HepG2 (cell line): ENCODE results near the gene PSMA7. TPM values are rescaled to one million over a fixed set of nuclear protein-coding genes. Genes with fewer than 3 reads are reported as not detected.

Experiments
- FOXC1 ChIP-seq: sonication (generic); formaldehyde crosslinking; IDR thresholded peaks from 2 replicates; pipeline ENCODE4 v1.8.0; 2022; ENCODE audit warnings: mild to moderate bottlenecking, missing genetic modification reagents, borderline replicate concordance
- HDAC6 ChIP-seq: fragments of 200-600 bp; sonication (generic); IDR thresholded peaks from 2 replicates; pipeline ENCODE4 v1.7.0; 2017; ENCODE audit warnings: mild to moderate bottlenecking, antibody characterized with exemption, low read length, low read depth
- HMGXB4 ChIP-seq, 2 experiments: sonication (generic) in 1 of 2; formaldehyde crosslinking in 1 of 2; IDR thresholded peaks; 2 replicates each; pipeline versions ENCODE4 v1.4.0 to v1.6.1; 2018 to 2020; ENCODE audit warnings: missing genetic modification reagents in 2 of 2, borderline replicate concordance in 1 of 2, low read depth in 1 of 2, mild to moderate bottlenecking in 1 of 2, missing biosample characterization in 1 of 2
- PHF21A ChIP-seq: sonication (generic); formaldehyde crosslinking; IDR thresholded peaks from 2 replicates; pipeline ENCODE4 v1.5.0; 2020; ENCODE audit warnings: mild to moderate bottlenecking, missing genetic modification reagents
- PRMT3 ChIP-seq: sonication (generic); formaldehyde crosslinking; IDR thresholded peaks from 2 replicates; pipeline ENCODE4 v1.8.1; 2022; ENCODE audit warnings: low read depth, mild to moderate bottlenecking, moderate library complexity, missing genetic modification reagents, borderline replicate concordance
- SOX6 ChIP-seq, 2 experiments: fragments of 450-650 bp in 1 of 2; sonication (generic) in 1 of 2; formaldehyde crosslinking in 1 of 2; IDR thresholded peaks; 2 replicates each; pipeline versions ENCODE4 v1.4.0 to v1.6.1; 2017 to 2020; ENCODE audit warnings: antibody characterized with exemption in 1 of 2, mild to moderate bottlenecking in 1 of 2, missing genetic modification reagents in 1 of 2
- SP2 ChIP-seq: sonication (generic); formaldehyde crosslinking; IDR thresholded peaks from 2 replicates; pipeline ENCODE4 v1.5.1; 2020; ENCODE audit warnings: mild to moderate bottlenecking, missing genetic modification reagents
- ZFP36L1 ChIP-seq: sonication (generic); formaldehyde crosslinking; IDR thresholded peaks from 2 replicates; pipeline ENCODE4 v1.8.0; 2022; ENCODE audit warnings: mild to moderate bottlenecking, missing genetic modification reagents, moderate library complexity
- ZNF326 ChIP-seq: sonication (generic); formaldehyde crosslinking; IDR thresholded peaks from 2 replicates; pipeline ENCODE4 v1.4.0; 2020; ENCODE audit warnings: missing genetic modification reagents, borderline replicate concordance
- ZNF383 ChIP-seq: sonication (generic); formaldehyde crosslinking; IDR thresholded peaks from 2 replicates; pipeline ENCODE4 v1.4.0; 2020; ENCODE audit warnings: missing genetic modification reagents, mild to moderate bottlenecking, borderline replicate concordance
- ZNF674 ChIP-seq: sonication (generic); formaldehyde crosslinking; IDR thresholded peaks from 2 replicates; pipeline ENCODE4 v1.5.0; 2020; ENCODE audit warnings: low read depth, mild to moderate bottlenecking, missing genetic modification reagents
- polyA plus RNA-seq, 8 experiments: library from polyadenylated mRNA; depleted of rRNA in 3 of 8; stranded (reverse) in 7 of 8; unstranded in 1 of 8; fragments of >200 nt; fragmentation: Illumina TruSeq in 4 of 8; extraction: Trizol in 4 of 8; gene quantifications; 2 replicates each; pipeline versions ENCODE4 v1.2.1 to v1.2.3, GENCODE V29; 2011 to 2016; ENCODE audit warnings: low read depth in 4 of 8, missing spikeins in 1 of 8, mixed read lengths in 1 of 8; ENCODE audit not compliant: insufficient read depth in 1 of 8
- total RNA-seq, 5 experiments: library from RNA; depleted of rRNA; stranded (reverse); fragments of >200 nt; fragmentation: Illumina TruSeq; extraction: Trizol; gene quantifications; 2 replicates each; pipeline ENCODE4 v1.2.3, GENCODE V29; 2016; ENCODE audit warnings: low read depth in 1 of 5
- TF ChIP-seq, protein P1 (sequence below): sonication (generic); formaldehyde crosslinking; IDR thresholded peaks from 2 replicates; pipeline ENCODE4 v1.9.0; 2021; ENCODE audit warnings: missing genetic modification reagents, mild to moderate bottlenecking, borderline replicate concordance
- TF ChIP-seq, protein P2 (sequence below): sonication (generic); formaldehyde crosslinking; IDR thresholded peaks from 2 replicates; pipeline ENCODE4 v1.9.0; 2021; ENCODE audit warnings: mild to moderate bottlenecking, missing genetic modification reagents
- TF ChIP-seq, protein P3 (sequence below): sonication (generic); formaldehyde crosslinking; IDR thresholded peaks from 2 replicates; pipeline ENCODE4 v1.5.1; 2020; ENCODE audit warnings: missing genetic modification reagents, mild to moderate bottlenecking, borderline replicate concordance

Gene PSMA7
- total and polyA plus RNA-seq, 2 of the 13 experiments (the other 11 are each of a cell fraction or from before 2014, with no cell fraction given), result 531 to 631 TPM

DNA sequence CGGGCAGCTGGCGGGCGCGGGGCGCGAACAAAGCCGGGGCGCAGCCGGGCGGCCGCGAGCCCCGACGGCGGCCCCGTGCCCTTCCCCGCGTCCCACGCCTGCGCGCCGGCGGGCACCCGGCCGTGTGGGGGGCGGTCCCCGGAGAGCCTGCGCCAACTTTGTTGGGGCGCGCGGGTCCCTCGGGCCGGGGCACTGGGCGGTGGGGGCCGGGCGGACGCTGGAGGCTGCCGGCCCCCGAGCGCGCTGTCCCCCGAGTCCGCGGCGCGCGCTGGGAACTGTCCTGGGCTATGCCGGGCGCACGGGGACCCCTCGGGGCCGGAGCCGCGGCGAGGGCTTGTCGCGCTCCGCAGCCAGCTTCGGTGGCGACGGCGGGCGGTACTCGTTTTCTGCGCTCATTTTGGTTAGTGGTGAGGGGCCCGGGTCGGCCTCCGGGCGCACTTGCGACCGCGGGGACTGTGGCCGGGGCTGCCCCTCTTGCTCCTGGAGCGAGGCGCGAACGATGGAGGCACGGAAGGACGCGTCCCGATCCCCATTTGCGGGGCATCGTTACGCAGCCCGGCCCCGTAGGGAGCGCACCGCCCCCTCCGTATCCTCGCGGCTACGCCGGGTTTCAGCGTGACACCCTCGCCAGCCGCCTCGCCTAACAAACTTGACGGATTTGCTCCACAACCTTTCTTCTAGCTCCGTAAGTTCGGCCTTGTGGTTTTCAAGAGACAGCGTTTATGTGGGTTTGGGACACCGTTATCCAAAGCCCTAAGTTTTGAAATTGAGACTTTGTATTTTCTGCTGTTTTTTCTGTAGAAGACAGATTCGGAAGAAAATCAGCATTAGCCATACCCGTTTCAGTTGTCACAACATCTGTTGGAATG, 997 bp upstream of the PSMA7 start (continued):
- TF ChIP-seq, protein P1, sequence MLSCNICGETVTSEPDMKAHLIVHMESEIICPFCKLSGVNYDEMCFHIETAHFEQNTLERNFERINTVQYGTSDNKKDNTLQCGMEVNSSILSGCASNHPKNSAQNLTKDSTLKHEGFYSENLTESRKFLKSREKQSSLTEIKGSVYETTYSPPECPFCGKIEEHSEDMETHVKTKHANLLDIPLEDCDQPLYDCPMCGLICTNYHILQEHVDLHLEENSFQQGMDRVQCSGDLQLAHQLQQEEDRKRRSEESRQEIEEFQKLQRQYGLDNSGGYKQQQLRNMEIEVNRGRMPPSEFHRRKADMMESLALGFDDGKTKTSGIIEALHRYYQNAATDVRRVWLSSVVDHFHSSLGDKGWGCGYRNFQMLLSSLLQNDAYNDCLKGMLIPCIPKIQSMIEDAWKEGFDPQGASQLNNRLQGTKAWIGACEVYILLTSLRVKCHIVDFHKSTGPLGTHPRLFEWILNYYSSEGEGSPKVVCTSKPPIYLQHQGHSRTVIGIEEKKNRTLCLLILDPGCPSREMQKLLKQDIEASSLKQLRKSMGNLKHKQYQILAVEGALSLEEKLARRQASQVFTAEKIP (CRISPR knock-in tag), result no peak
- no peak for TF ChIP-seq ZNF674 (CRISPR knock-in tag)
- no peak for TF ChIP-seq PRMT3
- no peak for TF ChIP-seq ZNF326 (CRISPR knock-in tag)
- peak; percentile 7 to 84; a peak in 2 of 4 replicates for TF ChIP-seq HMGXB4 (CRISPR knock-in tag; IDR thresholded peaks at IDR 0.05; ENCODE audit: borderline replicate concordance in 1 of 2, low read depth in 1 of 2)
- no peak for TF ChIP-seq ZFP36L1 (CRISPR knock-in tag)
- TF ChIP-seq, protein P2, sequence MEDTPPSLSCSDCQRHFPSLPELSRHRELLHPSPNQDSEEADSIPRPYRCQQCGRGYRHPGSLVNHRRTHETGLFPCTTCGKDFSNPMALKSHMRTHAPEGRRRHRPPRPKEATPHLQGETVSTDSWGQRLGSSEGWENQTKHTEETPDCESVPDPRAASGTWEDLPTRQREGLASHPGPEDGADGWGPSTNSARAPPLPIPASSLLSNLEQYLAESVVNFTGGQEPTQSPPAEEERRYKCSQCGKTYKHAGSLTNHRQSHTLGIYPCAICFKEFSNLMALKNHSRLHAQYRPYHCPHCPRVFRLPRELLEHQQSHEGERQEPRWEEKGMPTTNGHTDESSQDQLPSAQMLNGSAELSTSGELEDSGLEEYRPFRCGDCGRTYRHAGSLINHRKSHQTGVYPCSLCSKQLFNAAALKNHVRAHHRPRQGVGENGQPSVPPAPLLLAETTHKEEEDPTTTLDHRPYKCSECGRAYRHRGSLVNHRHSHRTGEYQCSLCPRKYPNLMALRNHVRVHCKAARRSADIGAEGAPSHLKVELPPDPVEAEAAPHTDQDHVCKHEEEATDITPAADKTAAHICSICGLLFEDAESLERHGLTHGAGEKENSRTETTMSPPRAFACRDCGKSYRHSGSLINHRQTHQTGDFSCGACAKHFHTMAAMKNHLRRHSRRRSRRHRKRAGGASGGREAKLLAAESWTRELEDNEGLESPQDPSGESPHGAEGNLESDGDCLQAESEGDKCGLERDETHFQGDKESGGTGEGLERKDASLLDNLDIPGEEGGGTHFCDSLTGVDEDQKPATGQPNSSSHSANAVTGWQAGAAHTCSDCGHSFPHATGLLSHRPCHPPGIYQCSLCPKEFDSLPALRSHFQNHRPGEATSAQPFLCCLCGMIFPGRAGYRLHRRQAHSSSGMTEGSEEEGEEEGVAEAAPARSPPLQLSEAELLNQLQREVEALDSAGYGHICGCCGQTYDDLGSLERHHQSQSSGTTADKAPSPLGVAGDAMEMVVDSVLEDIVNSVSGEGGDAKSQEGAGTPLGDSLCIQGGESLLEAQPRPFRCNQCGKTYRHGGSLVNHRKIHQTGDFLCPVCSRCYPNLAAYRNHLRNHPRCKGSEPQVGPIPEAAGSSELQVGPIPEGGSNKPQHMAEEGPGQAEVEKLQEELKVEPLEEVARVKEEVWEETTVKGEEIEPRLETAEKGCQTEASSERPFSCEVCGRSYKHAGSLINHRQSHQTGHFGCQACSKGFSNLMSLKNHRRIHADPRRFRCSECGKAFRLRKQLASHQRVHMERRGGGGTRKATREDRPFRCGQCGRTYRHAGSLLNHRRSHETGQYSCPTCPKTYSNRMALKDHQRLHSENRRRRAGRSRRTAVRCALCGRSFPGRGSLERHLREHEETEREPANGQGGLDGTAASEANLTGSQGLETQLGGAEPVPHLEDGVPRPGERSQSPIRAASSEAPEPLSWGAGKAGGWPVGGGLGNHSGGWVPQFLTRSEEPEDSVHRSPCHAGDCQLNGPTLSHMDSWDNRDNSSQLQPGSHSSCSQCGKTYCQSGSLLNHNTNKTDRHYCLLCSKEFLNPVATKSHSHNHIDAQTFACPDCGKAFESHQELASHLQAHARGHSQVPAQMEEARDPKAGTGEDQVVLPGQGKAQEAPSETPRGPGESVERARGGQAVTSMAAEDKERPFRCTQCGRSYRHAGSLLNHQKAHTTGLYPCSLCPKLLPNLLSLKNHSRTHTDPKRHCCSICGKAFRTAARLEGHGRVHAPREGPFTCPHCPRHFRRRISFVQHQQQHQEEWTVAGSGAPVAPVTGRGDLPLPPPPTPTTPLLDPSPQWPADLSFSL (CRISPR knock-in tag), result no peak
- TF ChIP-seq SP2 (CRISPR knock-in tag), result no peak; the same call in 1 of the 2 replicates
- no peak for TF ChIP-seq SOX6 (IDR thresholded peaks at IDR 0.05)
- no peak for TF ChIP-seq SOX6 (CRISPR knock-in tag; IDR thresholded peaks at IDR 0.05)
- TF ChIP-seq, protein P3, sequence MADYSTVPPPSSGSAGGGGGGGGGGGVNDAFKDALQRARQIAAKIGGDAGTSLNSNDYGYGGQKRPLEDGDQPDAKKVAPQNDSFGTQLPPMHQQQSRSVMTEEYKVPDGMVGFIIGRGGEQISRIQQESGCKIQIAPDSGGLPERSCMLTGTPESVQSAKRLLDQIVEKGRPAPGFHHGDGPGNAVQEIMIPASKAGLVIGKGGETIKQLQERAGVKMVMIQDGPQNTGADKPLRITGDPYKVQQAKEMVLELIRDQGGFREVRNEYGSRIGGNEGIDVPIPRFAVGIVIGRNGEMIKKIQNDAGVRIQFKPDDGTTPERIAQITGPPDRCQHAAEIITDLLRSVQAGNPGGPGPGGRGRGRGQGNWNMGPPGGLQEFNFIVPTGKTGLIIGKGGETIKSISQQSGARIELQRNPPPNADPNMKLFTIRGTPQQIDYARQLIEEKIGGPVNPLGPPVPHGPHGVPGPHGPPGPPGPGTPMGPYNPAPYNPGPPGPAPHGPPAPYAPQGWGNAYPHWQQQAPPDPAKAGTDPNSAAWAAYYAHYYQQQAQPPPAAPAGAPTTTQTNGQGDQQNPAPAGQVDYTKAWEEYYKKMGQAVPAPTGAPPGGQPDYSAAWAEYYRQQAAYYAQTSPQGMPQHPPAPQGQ (CRISPR knock-in tag), result no peak
- 0 out of 2 replicates have a peak, but pooled peaks have one; percentile 9 for TF ChIP-seq FOXC1 (CRISPR knock-in tag)
- peak; percentile 31; the same call in 1 of the 2 replicates for TF ChIP-seq PHF21A (CRISPR knock-in tag)
- no peak for TF ChIP-seq HDAC6
- TF ChIP-seq ZNF383 (CRISPR knock-in tag), result no peak
